Immature natural killer cell (primary cell): ENCODE results near the gene SGK1. TPM values are rescaled to one million over a fixed set of nuclear protein-coding genes. Genes with fewer than 3 reads are reported as not detected.
"Not testable (repeated sequence)": the region's sequence is repeated elsewhere in the genome, so short reads cannot be mapped to it uniquely, and the experiment has no call there.

Experiments used
- DNase-seq, 3 donors: peaks; one replicate each; pipeline ENCODE4 v3.0.0; 2022; ENCODE audit warnings: mixed read lengths in 1 of 3
- H3K27ac Mint-ChIP-seq, 6 donors: one replicate each; pipeline ENCODE4 v1.8.0; 2020; ENCODE audit warnings: mixed read lengths in 6 of 6, mild to moderate bottlenecking in 5 of 6, inconsistent platforms in 4 of 6, moderate library complexity in 3 of 6
- H3K27me3 Mint-ChIP-seq, 3 donors: one replicate each; pipeline ENCODE4 v1.8.0; 2020 to 2021; ENCODE audit warnings: low read depth in 3 of 3, mild to moderate bottlenecking in 3 of 3, mixed read lengths in 3 of 3, moderate library complexity in 3 of 3, inconsistent platforms in 1 of 3
- H3K36me3 Mint-ChIP-seq, 3 donors: one replicate each; pipeline ENCODE4 v1.8.0; 2020; ENCODE audit warnings: mixed read lengths in 3 of 3, inconsistent platforms in 2 of 3, mild to moderate bottlenecking in 2 of 3
- H3K4me1 Mint-ChIP-seq, 2 donors: one replicate each; pipeline ENCODE4 v1.8.0; 2020; ENCODE audit warnings: inconsistent platforms in 2 of 2, mild to moderate bottlenecking in 2 of 2, mixed read lengths in 2 of 2, moderate library complexity in 1 of 2
- H3K4me3 Mint-ChIP-seq, 5 donors: one replicate each; pipeline ENCODE4 v1.8.0; 2020; ENCODE audit warnings: mild to moderate bottlenecking in 5 of 5, mixed read lengths in 5 of 5, inconsistent platforms in 3 of 5, moderate library complexity in 3 of 5
- H3K9me3 Mint-ChIP-seq, 6 donors: one replicate each; pipeline ENCODE4 v1.8.0; 2020; ENCODE audit warnings: mild to moderate bottlenecking in 6 of 6, mixed read lengths in 6 of 6, inconsistent platforms in 4 of 6, moderate library complexity in 3 of 6
- polyA plus RNA-seq, 3 donors: library from polyadenylated mRNA; unstranded; fragments of 300-500 nt; fragmentation: Illumina TruSeq; gene quantifications; one replicate each; pipeline ENCODE4 v1.2.3, GENCODE V29; 2021

The SGK1 gene
- polyA plus RNA-seq, 3 donors from 2014 or later, result 1.2 to 4.3 (median 3.8) TPM

- H3K27me3 Mint-ChIP-seq, result peaks cover 0 to 3% (median 2%) of the 10 kb centered on the region in 3 donors
- no peak for DNase-seq
These were observed 25.2 kb upstream of the SGK1 start for GRCh38 chr6:134343066-134343465.

GRCh38 chr6:134341999-134342567, 24.2 kb upstream of the SGK1 start:
- Mint-ChIP-seq H3K4me1 (no peaks in the 10 kb centered on the region), H3K27me3 (peaks cover 0 to 3% (median 2%) of the 10 kb centered on the region in 3 donors), H3K27ac (no peak overlapping the region), H3K9me3 (peaks cover 0 to 1% (median 0%) of the 10 kb centered on the region in 6 donors), H3K4me3 (no peak overlapping the region), H3K36me3 (no peaks in the 10 kb centered on the region)
- no peak for DNase-seq

More at GRCh38 chr6:134343066-134343465, 25.2 kb upstream of the SGK1 start:
- H3K27ac Mint-ChIP-seq, result no peak overlapping the region
- no peaks in the 10 kb centered on the region for H3K36me3 Mint-ChIP-seq
- H3K9me3 Mint-ChIP-seq, result peaks cover 0 to 1% (median 0%) of the 10 kb centered on the region in 6 donors
- H3K4me1 Mint-ChIP-seq, result no peaks in the 10 kb centered on the region
- no peak overlapping the region for H3K4me3 Mint-ChIP-seq

DNA sequence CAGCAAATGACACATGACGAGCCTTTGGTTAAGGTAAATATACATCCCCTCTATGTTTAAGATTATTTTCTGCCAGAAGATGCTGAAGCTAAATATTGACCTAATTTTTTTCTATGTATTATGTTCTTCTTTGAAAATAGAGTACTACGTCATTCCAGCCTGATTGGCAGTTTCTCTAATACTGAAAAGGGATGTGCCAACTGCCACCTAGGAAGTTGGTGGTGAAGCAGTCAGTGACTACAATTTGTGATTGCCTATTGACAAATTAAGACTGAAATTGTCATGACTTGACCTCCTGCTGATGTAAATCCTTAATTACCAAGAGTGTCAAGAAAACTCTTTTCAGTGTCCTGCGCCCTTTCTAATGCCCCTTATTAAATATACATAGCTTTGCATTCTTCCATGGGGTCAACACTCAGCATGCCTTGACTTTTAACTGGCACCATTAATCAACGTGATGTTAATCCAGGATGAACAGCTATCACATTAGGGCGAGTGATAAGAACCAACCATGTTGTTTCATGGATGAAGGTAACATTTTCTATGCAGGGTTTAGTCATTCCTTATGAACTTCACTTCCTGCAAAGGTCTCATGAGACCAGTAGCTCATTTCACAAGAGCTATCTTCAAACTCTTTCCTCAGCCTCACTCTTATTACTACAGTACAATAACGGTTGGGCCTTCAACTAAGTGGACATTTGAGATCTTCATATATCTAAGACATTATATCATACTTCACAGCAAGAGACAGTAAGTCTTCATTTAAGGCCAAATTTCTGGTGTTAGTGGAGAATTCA, 22.5 kb upstream of the SGK1 start:
- Mint-ChIP-seq H3K36me3 (no peaks in the 10 kb centered on the region), H3K27me3 (peaks cover 0 to 3% (median 2%) of the 10 kb centered on the region in 3 donors), H3K4me1 (no peaks in the 10 kb centered on the region), H3K27ac (no peak overlapping the region), H3K4me3 (no peak overlapping the region), H3K9me3 (no peaks in the 10 kb centered on the region)
- no peak for DNase-seq

DNA sequence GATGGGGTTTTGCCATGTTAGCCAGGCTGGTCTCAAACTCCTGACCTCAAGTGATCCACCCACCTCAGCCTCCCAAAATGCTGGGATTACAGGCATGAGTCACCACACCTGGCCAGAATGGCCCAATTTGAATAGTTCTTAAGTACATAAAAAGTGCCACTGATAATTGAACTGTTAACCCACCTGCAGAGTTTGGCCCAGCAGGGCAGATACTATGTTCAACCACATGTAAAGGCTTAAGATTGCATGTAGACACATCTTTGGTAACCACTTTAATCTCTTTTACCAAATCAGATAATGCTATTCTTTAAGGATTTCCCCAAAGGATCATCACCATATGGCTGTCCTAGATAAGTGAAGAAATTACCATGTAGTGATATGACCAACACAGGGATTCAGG, 21.3 kb upstream of the SGK1 start:
- no peaks in the 10 kb centered on the region for H3K36me3 Mint-ChIP-seq

DNA sequence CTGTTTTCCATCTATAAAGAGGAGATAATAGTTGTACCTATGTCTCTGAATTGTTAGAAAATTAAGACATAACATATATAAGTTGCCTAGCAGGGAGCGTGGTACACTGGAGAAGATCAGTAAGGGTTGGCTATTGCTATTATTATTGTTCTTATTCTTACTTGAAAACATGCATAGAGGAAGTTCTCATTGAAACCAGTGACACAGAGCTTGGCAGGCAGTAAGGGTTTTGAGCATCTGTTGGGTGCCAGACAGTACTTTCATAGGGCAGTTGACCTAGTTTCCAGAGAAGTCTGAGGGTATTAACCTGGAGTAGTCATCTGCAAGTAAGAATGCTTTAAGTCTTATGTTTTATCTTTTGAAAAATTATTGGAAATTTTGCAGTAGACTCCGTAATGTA, 13.3 kb upstream of the SGK1 start:
- Mint-ChIP-seq H3K36me3 (no peaks in the 10 kb centered on the region), H3K27ac (no peak overlapping the region), H3K27me3 (no peaks in the 10 kb centered on the region), H3K4me1 (no peaks in the 10 kb centered on the region), H3K9me3 (no peaks in the 10 kb centered on the region), H3K4me3 (no peak overlapping the region)
- DNase-seq, result no peak

More for the DNA sequence above, 21.3 kb upstream of the SGK1 start:
- DNase-seq, result no peak
- Mint-ChIP-seq H3K4me1 (no peaks in the 10 kb centered on the region), H3K4me3 (no peak overlapping the region), H3K27me3 (peaks cover 0 to 3% (median 2%) of the 10 kb centered on the region in 3 donors), H3K9me3 (no peaks in the 10 kb centered on the region), H3K27ac (no peak overlapping the region)

GRCh38 chr6:134330555-134330954, 12.6 kb upstream of the SGK1 start:
- H3K4me3 Mint-ChIP-seq, result no peak overlapping the region
- H3K36me3 Mint-ChIP-seq, result no peaks in the 10 kb centered on the region
- H3K9me3 Mint-ChIP-seq, result peaks cover 0 to 2% (median 0%) of the 10 kb centered on the region in 6 donors
- no peaks in the 10 kb centered on the region for H3K27me3 Mint-ChIP-seq
- no peak overlapping the region for H3K27ac Mint-ChIP-seq
- no peak for DNase-seq
- no peaks in the 10 kb centered on the region for H3K4me1 Mint-ChIP-seq

DNA sequence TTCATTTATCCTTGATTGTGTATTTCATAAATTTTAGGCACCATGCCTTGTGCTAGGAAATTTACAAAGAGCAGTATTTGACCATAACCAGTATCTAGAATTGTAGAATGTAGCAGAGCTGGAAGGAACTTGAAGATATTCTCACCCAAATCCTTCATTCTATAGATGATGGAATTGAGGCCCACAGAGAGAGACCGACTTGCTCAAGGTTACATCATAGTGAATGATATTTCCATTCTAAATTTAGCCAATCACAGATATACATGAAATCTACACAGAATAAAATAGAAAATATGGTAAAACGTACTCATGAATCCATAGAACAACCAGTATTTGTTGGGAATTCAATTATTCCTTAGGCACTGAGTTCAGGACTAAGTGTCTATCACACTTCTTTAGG, 10.9 kb upstream of the SGK1 start:
- no peaks in the 10 kb centered on the region for H3K36me3 Mint-ChIP-seq
- H3K4me1 Mint-ChIP-seq, result no peaks in the 10 kb centered on the region
- no peaks in the 10 kb centered on the region for H3K27me3 Mint-ChIP-seq
- H3K4me3 Mint-ChIP-seq, result no peak overlapping the region
- peaks cover 0 to 5% (median 0%) of the 10 kb centered on the region in 6 donors for H3K9me3 Mint-ChIP-seq
- H3K27ac Mint-ChIP-seq, result no peak overlapping the region
- DNase-seq, result no peak

DNA sequence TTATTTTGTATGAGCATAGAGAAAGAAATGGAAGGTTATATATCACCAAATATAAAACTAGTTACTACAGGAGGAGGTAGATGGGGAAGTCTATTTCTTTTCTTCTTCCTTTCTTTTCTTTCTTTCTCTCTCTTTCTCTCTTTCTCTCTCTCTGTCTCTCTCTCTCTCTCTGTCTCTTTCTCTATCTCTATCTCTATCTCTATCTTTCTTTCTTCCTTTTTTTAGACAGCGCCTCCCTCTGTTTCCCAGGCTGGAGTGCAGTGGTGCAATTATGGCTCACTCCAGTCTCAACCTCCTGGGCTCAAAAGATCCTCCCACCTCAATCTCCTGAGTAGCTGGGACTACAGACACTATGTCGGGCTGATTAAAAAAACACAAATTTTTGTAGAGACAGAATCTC, 10.2 kb upstream of the SGK1 start:
- Mint-ChIP-seq H3K36me3 (no peaks in the 10 kb centered on the region), H3K9me3 (peaks cover 0 to 5% (median 0%) of the 10 kb centered on the region in 6 donors), H3K27ac (no peak overlapping the region), H3K4me1 (no peaks in the 10 kb centered on the region), H3K4me3 (no peak overlapping the region), H3K27me3 (no peaks in the 10 kb centered on the region)
- no peak for DNase-seq

DNA sequence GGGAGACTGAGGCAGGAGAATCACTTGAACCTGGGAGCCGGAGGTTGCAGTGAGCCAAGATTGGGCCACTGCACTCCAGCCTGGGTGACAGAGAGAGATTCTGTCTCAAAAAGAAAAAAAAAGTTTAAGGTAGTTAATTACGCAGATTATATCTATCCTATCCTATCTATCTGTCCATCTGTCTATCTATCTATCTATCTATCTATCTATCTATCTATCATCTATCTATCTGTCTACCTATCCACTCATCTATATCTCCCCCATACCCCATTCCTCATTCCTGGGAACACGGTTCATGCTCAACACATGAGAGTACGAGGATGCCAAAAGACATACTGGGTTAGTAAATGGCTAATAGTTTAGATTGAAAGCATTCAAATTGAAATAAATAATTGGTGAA, 8.3 kb upstream of the SGK1 start:
- not testable (repeated sequence) for H3K36me3 Mint-ChIP-seq, H3K4me3 Mint-ChIP-seq, H3K4me1 Mint-ChIP-seq, H3K27ac Mint-ChIP-seq, DNase-seq, H3K9me3 Mint-ChIP-seq, H3K27me3 Mint-ChIP-seq

DNA sequence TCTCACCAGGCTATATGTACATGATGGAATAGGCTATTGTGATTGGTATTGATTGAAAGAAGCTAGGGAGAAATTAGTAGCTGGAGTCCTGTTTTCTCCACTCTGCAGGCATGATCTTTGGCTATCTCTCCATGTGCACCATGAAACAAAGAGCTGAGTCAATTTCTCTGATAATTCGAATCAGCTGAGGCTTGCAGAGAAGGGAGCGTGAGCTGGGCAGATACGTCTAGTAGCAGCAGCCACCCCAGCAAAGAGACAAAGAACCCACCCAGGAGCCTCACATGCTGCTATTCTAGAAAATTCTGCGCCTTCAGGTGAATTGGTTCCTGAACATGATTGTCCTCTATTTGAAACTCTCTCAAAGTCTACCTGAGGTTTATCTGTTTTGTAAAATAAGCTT, 6.9 kb upstream of the SGK1 start:
- no peak for DNase-seq
- no peak overlapping the region for H3K4me3 Mint-ChIP-seq
- no peak overlapping the region for H3K27ac Mint-ChIP-seq
- H3K9me3 Mint-ChIP-seq, result peaks cover 0 to 5% (median 0%) of the 10 kb centered on the region in 6 donors
- no peaks in the 10 kb centered on the region for H3K36me3 Mint-ChIP-seq
- H3K4me1 Mint-ChIP-seq, result no peaks in the 10 kb centered on the region
- H3K27me3 Mint-ChIP-seq, result peaks cover 0 to under 1% (median under 1%) of the 10 kb centered on the region in 3 donors

DNA sequence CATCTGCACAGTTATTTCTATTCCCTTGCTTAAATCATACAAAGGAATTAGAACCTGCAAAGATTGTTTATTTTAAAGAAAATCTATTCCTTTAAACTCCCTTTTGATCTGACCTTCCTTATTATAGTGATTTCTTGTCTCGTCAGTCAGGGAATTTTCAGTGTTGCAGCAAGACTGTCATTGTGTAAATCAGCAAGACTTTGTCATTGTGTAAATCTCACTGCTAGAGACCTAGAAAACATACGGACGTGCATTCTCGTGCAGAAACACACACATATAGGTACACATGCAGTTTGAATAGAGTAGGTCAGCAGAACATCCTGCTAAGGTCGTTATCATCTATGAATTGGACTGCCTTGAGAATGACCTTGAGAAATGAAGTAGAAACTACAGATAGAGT, 6.2 kb upstream of the SGK1 start:
- Mint-ChIP-seq H3K27ac (no peak overlapping the region), H3K4me3 (no peak overlapping the region), H3K27me3 (peaks cover 0 to 7% (median 2%) of the 10 kb centered on the region in 3 donors), H3K36me3 (no peaks in the 10 kb centered on the region), H3K4me1 (no peaks in the 10 kb centered on the region), H3K9me3 (peaks cover 0 to 6% (median 0%) of the 10 kb centered on the region in 6 donors)
- no peak for DNase-seq

GRCh38 chr6:134323698-134324097, 5.8 kb upstream of the SGK1 start:
- Mint-ChIP-seq H3K27me3 (peaks cover 0 to 10% (median 2%) of the 10 kb centered on the region in 3 donors), H3K4me3 (no peak overlapping the region), H3K27ac (no peak overlapping the region), H3K4me1 (peaks cover 0 to 2% of the 10 kb centered on the region in 2 donors), H3K9me3 (peaks cover 0 to 8% (median 0%) of the 10 kb centered on the region in 6 donors), H3K36me3 (no peaks in the 10 kb centered on the region)
- no peak for DNase-seq

GRCh38 chr6:134323294-134323693, 5.4 kb upstream of the SGK1 start:
- Mint-ChIP-seq H3K36me3 (no peaks in the 10 kb centered on the region), H3K27me3 (peaks cover 0 to 10% (median 2%) of the 10 kb centered on the region in 3 donors), H3K4me3 (no peak overlapping the region), H3K27ac (no peak overlapping the region), H3K9me3 (peaks cover 0 to 9% (median 0%) of the 10 kb centered on the region in 6 donors), H3K4me1 (peaks cover 2% of the 10 kb centered on the region in 2 donors)
- DNase-seq, result no peak

DNA sequence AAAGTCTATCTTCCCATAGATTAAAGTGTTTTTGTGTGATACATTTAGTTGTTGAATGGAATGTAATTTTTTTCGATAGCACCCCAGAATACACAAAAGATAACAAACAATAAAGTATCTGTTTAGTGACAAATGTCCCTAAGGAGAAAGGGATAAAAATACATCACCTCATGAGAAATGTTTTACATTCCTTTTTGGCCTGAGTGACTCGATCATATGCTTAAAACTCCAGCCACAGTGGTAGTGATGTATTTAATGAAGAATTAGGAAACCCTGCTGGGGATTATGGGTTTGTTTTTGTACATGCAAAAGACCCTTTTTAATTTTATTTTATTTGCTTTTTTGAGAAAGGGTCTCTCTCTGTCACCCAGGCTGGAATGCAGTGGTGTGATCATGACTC, 4.3 kb upstream of the SGK1 start:
- Mint-ChIP-seq H3K27ac (no peak overlapping the region), H3K36me3 (no peaks in the 10 kb centered on the region), H3K9me3 (peaks cover 0 to 9% (median 0%) of the 10 kb centered on the region in 6 donors), H3K27me3 (peaks cover 4 to 15% (median 8%) of the 10 kb centered on the region in 3 donors), H3K4me3 (no peak overlapping the region), H3K4me1 (peaks cover 10 to 12% of the 10 kb centered on the region in 2 donors)
- no peak for DNase-seq
